GM18502 (cell line): Measurements from ENCODE around the gene SLC2A13.
"Not testable (repeated sequence)": the region's sequence is repeated elsewhere in the genome, so short reads cannot be mapped to it uniquely, and the experiment has no call there.

Source experiments
- ATAC-seq: cut with Tn5 transposase; IDR thresholded peaks from one replicate; pipeline ENCODE4 v1.9.1; 2021; ENCODE audit warnings: mild to moderate bottlenecking; ENCODE audit not compliant: unreplicated experiment, poor library complexity

The SLC2A13 gene

DNA sequence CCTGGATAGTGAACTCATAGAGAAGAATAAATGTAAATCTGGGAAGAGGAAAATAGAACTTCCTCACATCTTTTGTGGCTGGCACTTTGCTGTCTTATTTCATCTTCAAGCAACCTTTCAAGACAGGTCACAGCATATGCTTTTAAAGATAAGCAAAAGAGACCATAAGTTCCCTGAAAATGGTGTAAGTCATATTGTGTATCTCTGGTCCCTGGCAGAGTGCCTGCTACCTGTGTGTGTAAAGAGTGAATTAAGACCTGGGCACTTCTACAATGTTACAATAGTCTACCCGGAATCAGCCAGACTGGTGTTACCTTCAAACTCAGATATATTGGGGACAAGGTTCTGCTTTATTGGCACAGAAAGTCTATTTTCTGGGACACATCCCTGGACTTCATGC is 168.8 kb downstream of the SLC2A13 start:
- no peak for ATAC-seq

DNA sequence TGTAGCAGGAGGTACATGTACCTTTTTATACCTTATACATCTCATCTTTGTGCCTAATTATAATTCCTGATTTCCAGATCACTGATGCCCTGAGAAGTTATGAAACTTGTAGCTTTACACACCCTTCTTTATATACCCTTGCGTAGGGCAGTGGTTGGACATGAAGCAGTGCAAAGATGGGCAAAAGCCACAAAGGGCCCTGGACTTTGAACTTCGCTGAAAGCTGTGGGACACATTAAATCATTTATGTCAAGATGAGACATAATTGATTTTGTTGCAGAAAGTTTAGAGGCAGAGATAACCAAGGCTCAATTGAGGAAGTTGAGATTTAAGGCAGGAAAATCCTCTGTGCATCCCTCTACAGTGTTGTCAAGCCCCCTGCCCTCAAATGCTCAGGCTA is 170.0 kb downstream of the SLC2A13 start:
- ATAC-seq = no peak

DNA sequence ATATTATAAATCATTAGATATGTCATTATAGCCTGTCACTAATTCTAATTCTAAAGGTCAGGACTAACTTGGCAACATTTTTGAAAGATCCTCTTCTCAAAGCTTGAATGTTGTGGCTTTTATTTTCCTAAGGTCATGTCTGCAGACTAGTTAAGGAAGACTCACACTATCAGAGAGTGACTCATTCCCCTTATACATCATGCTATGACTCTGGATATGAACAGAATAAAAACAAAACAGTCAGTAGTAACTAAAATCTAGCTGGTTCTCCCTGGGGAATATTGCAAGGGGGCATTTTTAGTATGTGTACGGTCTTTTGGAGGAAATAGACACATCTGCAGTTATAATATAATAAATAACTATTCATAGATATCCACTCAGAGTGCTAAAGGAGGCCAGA is 170.6 kb downstream of the SLC2A13 start:
- no peak for ATAC-seq

DNA sequence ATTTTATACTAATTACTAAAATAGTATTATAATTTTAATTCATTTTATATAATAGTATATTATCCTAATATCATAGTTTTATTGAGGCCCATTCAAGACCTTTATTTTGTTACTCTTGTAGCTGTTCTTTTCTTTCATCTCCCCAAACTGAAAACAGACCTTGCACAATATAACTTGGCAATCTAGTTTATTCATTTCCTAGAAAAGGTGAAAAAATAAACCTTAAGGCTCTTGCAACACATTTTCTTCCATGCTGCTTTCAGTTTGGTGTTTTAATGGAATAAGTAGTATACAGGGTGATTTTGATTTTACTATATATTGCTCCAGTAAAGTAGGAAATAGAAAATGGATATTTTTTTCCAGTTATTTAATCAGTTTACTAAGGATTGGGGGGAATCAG is 174.0 kb downstream of the SLC2A13 start:
- ATAC-seq = no peak

DNA sequence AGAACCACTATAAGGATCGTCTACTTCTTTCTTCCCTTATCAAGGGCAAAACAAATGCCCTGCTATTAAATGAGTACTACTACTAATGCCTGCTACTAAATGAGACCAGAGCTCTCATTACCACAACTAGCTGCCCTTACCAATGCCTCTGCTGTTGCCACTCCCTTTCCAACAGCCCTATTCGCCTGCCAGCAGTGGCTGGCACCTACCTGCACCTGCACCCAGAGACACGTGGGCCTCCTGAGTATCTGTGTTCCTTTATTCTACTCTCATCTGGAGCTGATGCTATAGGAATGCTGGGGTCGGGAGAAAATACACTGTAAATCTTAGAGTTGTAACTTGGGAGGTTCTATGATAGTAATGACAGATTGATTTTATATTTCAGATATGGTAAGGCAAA is 174.7 kb downstream of the SLC2A13 start:
- no peak for ATAC-seq

DNA sequence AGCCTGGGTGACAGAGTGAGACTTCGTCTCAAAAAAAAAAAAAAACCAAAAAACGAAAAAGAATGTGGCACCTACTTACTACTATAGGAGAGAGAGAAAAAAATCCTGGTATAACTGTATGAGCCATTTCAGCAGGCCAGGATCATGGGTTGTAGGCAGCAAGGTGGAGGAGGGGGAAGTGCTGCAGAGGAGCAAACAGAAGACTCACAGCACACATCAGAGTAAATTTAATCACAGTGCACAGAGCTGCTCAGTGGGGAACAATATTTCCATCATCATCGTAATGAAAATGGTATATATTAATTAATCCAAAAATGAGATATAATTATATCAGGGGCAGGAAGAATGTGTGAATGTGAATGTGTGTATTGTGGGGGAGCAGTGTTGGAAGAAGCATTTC is 175.8 kb downstream of the SLC2A13 start:
- no peak for ATAC-seq

- no peak for ATAC-seq
Observed at GRCh38 chr12:39928181-39928899, 177.5 kb downstream of the SLC2A13 start.

- no peak for ATAC-seq
Observed at GRCh38 chr12:39923364-39923763, 182.5 kb downstream of the SLC2A13 start.

- ATAC-seq = not testable (repeated sequence)
Observed at GRCh38 chr12:39922598-39922997, 183.3 kb downstream of the SLC2A13 start.

DNA sequence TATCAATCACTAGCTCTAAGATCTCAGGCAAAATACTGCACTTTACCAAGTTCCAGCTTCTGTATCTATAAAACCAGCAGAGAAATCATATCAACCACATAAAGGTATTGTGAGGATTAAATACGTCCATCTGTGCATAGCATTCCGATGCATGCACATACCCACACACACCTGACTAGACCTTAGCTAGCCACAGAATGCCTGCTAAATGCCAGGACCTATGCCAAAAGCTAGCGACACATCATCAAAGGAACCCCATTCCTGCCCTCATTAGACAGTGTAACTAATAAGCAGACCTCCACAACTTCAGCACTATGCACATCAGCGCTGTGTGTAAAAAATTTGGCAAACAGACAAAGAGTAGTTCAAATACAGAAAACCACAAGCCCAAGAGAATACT is 185.2 kb downstream of the SLC2A13 start:
- ATAC-seq = no peak

GRCh38 chr12:39920222-39920621 is 185.7 kb downstream of the SLC2A13 start:
- ATAC-seq = no peak

DNA sequence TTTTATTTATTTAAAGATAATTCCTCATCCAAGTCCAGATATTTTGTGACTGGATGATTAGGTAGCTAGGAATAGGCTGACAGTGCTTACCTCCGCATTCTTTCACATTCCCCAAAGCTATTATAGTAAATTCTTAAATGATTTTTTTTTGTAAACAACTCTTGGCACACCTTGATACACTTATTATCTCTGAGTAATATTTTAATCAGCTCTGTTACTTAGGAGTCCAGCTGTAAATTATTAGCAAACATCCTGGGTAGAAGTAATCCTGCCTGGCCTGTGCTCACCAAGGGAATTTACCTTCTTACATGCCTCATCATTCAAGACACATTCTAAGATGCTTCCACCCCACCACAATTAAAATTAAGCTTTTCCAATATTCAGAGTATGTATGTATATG is 186.1 kb downstream of the SLC2A13 start:
- no peak for ATAC-seq

GRCh38 chr12:39915249-39915648 is 190.6 kb downstream of the SLC2A13 start:
- no peak for ATAC-seq

DNA sequence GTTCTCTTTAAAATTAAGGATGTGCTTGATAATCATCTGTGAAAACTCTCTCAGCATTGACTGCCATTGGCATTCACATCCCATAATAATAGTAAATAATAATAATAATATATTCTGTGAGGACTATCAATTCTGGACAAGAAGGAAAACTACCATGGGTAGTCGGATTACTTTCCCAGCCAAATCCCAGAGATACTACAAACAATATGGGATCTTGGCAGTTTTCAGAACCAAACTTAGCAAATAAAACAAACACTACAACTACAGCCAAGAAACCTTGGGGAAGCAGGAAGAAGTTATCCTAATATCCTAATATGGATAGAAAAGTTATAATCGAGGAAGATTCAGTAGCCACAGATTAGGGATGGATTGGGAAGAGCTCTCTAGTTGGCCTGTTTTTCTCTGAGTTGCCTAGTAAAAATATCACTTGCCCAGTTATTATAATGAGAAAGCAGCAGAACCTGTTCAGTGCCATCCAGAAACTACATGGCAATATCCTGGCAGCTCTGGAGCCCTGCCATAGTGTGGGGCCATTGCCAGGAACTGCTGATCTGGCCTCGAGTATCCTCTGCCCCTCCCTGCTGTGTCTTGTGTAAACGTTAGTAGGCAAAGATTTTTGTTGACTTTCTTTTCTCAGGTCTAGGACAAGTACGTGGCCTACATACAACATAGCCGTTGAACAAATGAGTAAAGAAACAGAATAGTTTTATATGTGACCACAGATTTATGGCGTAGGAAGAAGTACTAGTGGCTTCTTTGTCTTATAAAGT is 193.5 kb downstream of the SLC2A13 start:
- no peak for ATAC-seq

- ATAC-seq = no peak
Observed at GRCh38 chr12:39906237-39906636, 199.6 kb downstream of the SLC2A13 start.

DNA sequence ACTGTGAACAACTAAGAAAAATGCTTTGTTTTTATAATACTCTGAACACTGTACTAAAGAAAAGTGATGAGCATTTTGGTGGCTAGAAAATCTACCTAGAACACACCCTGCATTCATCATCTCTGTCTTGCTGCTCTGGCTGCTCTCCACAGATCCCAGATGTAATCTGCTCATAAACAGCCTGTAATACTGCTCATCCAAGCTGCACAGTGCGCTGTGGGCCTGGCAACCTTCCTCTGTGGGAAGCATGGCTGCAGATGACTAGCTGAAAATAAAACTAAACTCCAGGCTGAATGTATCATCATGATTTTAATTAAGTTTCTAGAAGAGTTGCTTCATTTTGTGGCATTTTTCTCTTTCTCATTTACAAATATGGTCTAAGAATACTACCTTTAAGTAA is 200.7 kb downstream of the SLC2A13 start:
- ATAC-seq = no peak

DNA sequence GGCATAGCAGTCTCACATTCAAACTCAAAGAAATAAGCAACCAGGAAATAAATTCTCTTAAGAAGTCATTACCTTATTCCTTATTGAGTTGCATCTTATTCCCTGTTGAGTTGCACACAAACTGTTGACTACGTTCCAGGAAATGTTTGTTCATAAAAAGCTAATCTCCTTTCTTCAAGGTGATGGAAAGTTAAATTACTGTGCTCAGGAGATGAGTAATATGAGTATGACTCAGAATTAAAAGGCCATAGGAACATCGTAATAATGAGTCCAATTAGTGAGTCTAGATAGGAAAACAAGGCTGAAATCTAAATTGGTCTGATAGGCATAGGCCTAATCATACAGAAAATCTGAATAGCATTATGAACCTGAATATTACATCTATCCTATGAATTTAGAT is 203.1 kb downstream of the SLC2A13 start:
- ATAC-seq = no peak

GRCh38 chr12:39897315-39897714 is 208.6 kb downstream of the SLC2A13 start:
- ATAC-seq = no peak

DNA sequence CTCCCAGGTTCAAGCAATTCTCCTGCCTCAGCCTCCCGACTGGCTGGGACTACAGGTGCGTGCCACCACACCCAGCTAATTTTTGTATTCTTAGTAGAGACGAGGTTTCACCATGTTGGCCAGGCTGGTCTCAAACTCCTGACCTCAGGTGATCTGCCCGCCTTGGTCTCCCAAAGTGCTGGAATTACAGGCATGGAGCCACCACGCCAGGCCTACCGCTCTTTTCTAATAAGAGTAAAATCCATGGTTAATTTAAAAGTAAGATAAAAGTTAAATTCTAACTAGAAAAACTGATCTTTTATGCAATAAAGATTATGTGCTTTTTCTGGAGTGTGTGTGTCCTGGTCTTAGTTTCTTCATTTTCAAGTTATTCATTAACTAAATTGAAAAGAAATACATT is 212.5 kb downstream of the SLC2A13 start:
- not testable (repeated sequence) for ATAC-seq

- no peak for ATAC-seq
Observed at GRCh38 chr12:39892146-39892545, 213.7 kb downstream of the SLC2A13 start.

GRCh38 chr12:39887856-39888255 is 218.0 kb downstream of the SLC2A13 start:
- no peak for ATAC-seq

GRCh38 chr12:39886106-39886505 is 219.8 kb downstream of the SLC2A13 start:
- no peak for ATAC-seq
